GM18951 (cell line): ENCODE measurements around the gene DNAJC1.

ENCODE experiments used
- POLR2A ChIP-seq: IDR thresholded peaks from 4 replicates; pipeline ENCODE4 v1.6.1; 2011; ENCODE audit warnings: mild to moderate bottlenecking; ENCODE audit not compliant: insufficient read length, insufficient read depth; ENCODE audit errors: extremely low read depth
- in situ Hi-C: fragments of 300-500 bp; cut with MboI; formaldehyde crosslinking; loops from one replicate; pipeline ENCODE4 v1.12.0; 2022; ENCODE audit warnings: low sequenced_read_pairs, mixed read lengths, inconsistent platforms; ENCODE audit not compliant: unreplicated experiment

The DNAJC1 gene

GRCh38 chr10:21925851-21926250 lies 77.7 kb downstream of the DNAJC1 start:
- in situ Hi-C loops: no loop called here
- TF ChIP-seq POLR2A: no peak

GRCh38 chr10:21924511-21924910 lies 79.0 kb downstream of the DNAJC1 start:
- in situ Hi-C loops: no loop called here
- no peak for TF ChIP-seq POLR2A

- in situ Hi-C loops: no loop called here
- no peak for TF ChIP-seq POLR2A
Observed at GRCh38 chr10:21920633-21921032, 82.9 kb downstream of the DNAJC1 start.

- in situ Hi-C loops: no loop called here
Observed at GRCh38 chr10:21919906-21920305, 83.6 kb downstream of the DNAJC1 start.

GRCh38 chr10:21919117-21919516 lies 84.4 kb downstream of the DNAJC1 start:
- no peak for TF ChIP-seq POLR2A
- in situ Hi-C loops: no loop called here

More at GRCh38 chr10:21919906-21920305, 83.6 kb downstream of the DNAJC1 start:
- no peak for TF ChIP-seq POLR2A

- in situ Hi-C loops: no loop called here
- no peak for TF ChIP-seq POLR2A
Observed at GRCh38 chr10:21912625-21913024, 90.9 kb downstream of the DNAJC1 start.

GRCh38 chr10:21910798-21911197 lies 92.7 kb downstream of the DNAJC1 start:
- no peak for TF ChIP-seq POLR2A
- in situ Hi-C loops: no loop called here

GRCh38 chr10:21907436-21907835 lies 96.1 kb downstream of the DNAJC1 start:
- TF ChIP-seq POLR2A: no peak
- in situ Hi-C loops: no loop called here

GRCh38 chr10:21904930-21905329 lies 98.6 kb downstream of the DNAJC1 start:
- no peak for TF ChIP-seq POLR2A
- in situ Hi-C loops: no loop called here

- no peak for TF ChIP-seq POLR2A
- in situ Hi-C loops: no loop called here
Observed at GRCh38 chr10:21899736-21900135, 103.8 kb downstream of the DNAJC1 start.

- in situ Hi-C loops: no loop called here
- no peak for TF ChIP-seq POLR2A
Observed at GRCh38 chr10:21895932-21896331, 107.6 kb downstream of the DNAJC1 start.

- TF ChIP-seq POLR2A: no peak
- in situ Hi-C loops: no loop called here
Observed at GRCh38 chr10:21894648-21895342, 108.7 kb downstream of the DNAJC1 start.

- in situ Hi-C loops: no loop called here
- no peak for TF ChIP-seq POLR2A
Observed at GRCh38 chr10:21891439-21891838, 112.1 kb downstream of the DNAJC1 start.

GRCh38 chr10:21889477-21890275 lies 113.9 kb downstream of the DNAJC1 start:
- TF ChIP-seq POLR2A: no peak

More at GRCh38 chr10:21889477-21890275, 113.9 kb downstream of the DNAJC1 start:
- in situ Hi-C loops: no loop called here
